ENCODE data around the gene ABCA1.
A peak's percentile ranks its signal among the peaks of the same experiment; 100 is the strongest.
"Not testable (repeated sequence)": the region's sequence is repeated elsewhere in the genome, so short reads cannot be mapped to it uniquely, and the experiment has no call there.

Gene ABCA1

GRCh38 chr9:104866191-104866590 is 61.8 kb downstream of the ABCA1 start:
- DNase-seq, result no peak

- DNase-seq, result no peak
These were observed 63.3 kb downstream of the ABCA1 start for GRCh38 chr9:104864675-104865104.

GRCh38 chr9:104863180-104863883 is 64.6 kb downstream of the ABCA1 start:
- DNase-seq, result peak; percentile 9 to 36

DNA sequence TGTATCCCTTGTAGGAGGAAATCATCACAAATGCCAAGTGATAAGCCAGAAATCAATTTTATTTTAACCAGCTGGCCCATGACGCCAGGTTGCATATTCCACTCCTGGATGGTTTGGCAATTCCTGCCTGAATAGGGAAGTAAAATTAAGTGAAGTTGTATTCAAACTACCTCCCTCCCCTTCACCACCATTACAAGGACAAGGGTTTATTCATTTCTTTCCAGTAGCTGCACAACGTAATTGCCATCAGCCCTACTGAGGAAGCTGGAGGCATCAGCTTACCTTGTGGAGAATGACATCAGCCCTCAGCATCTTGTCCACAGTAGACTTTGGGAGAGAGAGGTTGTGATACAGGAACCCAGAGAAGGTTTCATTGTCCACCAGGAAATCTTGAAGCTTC is 66.6 kb downstream of the ABCA1 start:
- no peak for DNase-seq

- no peak for DNase-seq
These were observed 67.7 kb downstream of the ABCA1 start for GRCh38 chr9:104860263-104860662.

DNA sequence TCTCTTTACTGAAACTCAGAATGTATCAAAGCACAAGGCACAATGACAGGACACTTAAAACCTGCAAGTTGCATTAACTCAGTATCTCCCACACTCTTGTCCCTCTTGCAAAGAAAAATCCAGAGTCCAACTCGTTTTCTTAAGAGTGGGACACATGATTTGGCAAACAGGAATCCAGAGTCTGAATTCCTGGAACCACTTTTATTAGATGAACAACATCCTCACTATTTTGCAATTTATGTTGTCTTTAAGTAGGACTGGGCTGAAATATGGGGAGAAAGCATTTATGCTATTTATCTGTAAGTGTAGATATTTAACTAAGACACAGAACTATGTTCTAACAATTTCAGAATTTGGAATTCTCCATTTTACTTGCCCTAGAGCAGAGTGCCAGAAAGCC is 69.1 kb downstream of the ABCA1 start:
- DNase-seq, result no peak

GRCh38 chr9:104858271-104858670 is 69.7 kb downstream of the ABCA1 start:
- DNase-seq, result no peak

GRCh38 chr9:104856413-104856941 is 71.5 kb downstream of the ABCA1 start:
- no peak for DNase-seq

GRCh38 chr9:104855807-104856206 is 72.1 kb downstream of the ABCA1 start:
- no peak for DNase-seq

- not testable (repeated sequence) for DNase-seq
These were observed 72.7 kb downstream of the ABCA1 start for GRCh38 chr9:104855258-104855657.

GRCh38 chr9:104854613-104855012 is 73.3 kb downstream of the ABCA1 start:
- no peak for DNase-seq

DNA sequence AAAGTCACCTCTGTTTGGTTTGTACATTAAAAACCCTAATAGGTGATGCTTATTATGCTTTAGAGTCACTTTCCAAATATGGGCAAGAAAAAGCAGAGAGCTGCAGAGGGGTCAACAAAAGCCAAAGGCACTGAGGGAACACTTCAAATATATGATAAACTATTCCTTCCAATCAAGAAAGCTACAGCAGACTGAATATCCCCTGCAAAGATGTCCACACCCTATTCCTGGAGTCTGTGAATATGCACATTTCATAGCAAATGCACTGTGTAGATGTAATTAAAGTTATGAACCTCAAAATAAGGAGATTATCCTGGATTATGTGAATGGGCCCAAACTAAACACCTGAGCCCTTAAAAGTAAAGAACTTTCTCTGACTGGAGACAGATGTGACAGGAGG is 74.3 kb downstream of the ABCA1 start:
- no peak for DNase-seq

DNA sequence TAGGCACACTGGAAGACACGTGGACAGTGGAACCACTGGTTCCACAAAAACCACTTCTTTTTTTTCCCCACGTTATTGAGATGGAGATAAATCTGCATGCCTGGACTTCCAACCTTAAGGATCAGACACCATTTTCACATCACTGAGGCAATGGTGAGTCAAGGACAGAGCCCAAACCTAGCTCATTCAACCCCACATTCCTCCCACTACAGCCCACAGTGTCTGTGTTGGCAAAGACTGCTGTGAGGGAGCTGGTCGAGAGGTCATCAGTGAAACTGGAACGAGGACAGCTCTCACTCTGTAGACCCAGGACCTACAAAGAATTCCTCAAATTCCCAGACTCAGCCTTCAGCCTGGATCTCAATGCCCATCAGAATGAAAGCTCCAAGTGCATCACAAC is 74.8 kb downstream of the ABCA1 start:
- no peak for DNase-seq

GRCh38 chr9:104851546-104851920 is 76.4 kb downstream of the ABCA1 start:
- no peak for DNase-seq

DNA sequence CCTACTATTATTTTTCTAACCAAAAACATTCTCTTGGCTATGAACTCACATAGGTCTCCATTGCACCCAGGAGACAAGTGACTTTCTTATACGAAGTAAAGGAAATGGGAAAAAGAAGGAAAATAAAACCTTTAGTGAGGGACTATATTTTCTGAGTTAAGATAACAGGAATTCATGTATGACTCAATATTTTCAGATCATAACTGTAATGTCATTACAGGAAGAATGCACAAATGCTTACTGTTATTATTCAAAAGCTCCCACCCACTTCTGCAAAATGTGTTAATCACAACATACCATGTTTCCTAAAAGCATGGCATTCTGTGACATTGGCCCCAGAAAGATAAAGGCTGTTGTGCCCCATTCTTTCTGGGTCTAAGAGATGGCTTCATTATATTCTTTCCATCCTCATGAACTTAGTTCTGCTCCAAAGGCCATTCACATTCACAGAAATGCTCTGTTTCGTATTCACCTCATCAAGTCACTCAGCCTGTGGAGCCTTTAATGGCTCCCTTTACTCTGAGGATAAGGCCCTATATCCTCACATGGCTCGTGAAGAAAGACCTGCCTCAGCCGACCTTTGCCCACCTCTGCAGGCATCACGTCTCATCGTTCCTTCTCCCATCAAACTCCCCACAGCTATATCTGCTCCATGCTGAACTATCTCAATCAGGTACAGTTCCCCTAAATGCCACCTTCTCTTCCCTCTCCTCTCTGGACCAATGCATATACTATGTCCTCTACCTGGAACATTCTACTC is 77.0 kb downstream of the ABCA1 start:
- no peak for DNase-seq

DNA sequence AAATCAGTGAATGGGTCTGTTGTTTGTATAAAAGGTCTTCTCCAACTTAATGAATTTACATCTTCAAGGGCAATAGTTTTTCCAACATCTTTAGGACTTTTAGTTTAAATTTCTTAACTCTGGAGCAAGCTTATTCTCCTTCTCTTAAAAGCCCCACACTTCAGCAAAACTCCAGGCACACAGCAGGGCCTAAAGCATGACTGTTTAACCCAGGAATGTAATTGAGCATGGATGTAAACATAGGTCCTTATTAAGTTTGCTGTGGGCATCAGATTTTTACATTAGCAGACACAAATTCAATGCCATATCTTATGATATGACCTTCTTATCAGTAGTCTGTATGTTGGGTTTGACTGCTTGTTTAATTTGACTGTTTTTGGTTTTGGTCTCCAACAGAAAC is 78.9 kb downstream of the ABCA1 start:
- DNase-seq, result no peak

DNA sequence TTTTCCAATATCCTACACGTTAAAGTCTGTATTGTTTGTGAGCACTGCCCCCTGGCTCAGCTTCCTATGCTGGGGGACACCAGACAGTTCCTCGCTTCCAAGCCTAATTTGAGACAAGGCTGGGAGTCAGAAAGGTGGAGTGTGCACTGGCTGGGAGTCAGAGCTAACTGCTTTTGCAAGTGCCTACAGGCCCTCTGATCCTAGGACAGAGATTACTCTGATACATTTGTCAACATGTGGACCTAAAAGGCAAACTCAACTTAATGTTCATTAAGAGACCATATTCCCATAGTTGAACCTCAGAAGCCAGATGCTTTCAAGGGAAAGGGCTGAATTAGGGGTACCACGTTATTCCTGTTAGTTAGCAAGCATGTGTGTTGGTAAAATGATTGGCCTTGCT is 83.2 kb downstream of the ABCA1 start:
- no peak for DNase-seq

- no peak for DNase-seq
These were observed 84.2 kb downstream of the ABCA1 start for GRCh38 chr9:104843644-104844240.

GRCh38 chr9:104842698-104843097 is 85.3 kb downstream of the ABCA1 start:
- DNase-seq, result no peak

DNA sequence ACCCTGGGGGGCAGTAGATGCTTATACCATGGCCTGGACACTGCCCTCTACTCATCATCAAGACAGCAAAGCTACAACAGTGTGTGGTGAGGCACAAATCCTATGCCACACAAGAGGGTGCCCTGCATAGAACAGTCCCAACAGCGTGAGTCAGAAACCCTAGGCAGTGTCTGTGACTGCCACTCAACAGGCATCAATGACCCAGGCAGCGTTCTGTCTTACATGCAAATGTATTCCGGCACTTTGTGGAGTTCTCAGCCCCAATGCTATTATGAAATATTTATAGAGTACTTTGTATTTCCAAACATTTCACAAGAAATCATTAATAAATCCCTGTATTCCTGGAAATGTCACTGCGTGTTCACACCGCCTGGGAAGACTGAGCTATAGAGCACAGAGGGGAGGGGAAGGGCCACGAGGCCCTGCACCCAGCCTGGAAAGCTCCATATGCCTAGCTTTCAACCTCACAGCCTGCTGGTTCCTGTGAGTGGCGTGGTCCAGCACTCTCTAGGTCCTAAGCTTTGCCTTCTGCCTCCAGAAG is 86.3 kb downstream of the ABCA1 start:
- no peak for DNase-seq

GRCh38 chr9:104838958-104839357 is 89.0 kb downstream of the ABCA1 start:
- no peak for DNase-seq

DNA sequence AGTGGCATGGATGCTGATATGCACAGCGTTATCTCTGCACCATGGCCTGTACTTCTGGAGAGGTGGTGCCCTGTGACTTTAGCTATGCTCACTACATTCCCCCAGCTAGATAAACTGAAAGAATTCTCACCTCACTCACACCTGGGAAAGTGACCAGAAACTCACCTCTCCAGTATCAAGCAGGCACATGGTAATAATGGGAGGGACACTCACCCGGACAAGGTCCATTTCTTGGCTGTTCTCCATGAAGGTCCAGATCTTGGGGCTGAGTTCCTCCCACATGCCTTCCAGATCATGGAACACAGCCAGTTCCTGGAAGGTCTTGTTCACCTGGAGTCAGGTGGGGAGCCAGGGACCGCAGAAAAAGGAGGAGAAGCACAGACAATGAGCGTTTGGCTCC is 91.2 kb downstream of the ABCA1 start:
- no peak for DNase-seq

DNA sequence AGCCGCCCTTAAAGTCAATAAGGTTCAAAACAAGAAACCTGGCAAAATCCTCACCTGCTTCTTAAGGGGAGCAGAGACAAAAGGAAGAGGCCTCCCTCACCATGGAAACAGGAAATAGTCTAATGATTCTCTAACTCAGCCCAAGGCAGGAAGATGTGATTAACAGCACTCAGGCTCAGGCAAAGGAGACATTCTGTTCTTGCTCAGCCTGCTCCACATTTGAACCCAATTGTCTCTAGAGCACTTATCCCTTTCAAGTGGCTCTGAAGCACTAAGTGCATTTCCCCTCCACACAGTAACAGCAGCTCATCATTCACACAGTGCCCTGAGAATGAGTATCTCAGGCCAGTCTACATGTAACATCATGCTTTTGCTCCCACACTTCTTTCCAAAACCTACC is 91.7 kb downstream of the ABCA1 start:
- no peak for DNase-seq

DNA sequence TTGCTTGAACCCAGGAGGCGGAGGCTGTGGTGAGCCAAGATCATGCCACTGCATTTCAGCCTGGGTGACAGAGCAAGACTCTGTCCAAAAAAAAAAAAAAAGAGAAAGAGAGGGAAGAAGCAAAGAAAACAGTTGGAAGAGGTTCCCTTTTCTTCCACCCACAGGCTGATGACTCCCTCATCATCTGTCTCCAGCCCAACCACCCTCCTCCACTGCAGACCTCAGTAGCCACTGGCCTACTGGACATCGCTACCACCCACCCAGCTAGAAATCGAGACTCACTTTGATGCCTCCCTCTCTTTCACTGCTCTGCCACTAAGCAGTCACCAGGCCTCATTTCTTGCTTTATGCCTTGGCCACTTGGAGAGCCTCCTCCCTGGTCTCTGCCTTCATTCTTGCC is 92.8 kb downstream of the ABCA1 start:
- DNase-seq, result no peak

Data from stimulated activated CD4-positive, alpha-beta T cell treated with anti-CD3 and anti-CD28 coated beads, Interleukin-4, amount 100 ng/mL, for 4 hours (primary cell).